ENCODE measurements around the gene PRMT5.

GRCh38 chr14:22926316-22926715, 2.9 kb downstream of the PRMT5 start:
- TF ChIP-seq CTCF (IDR thresholded peaks at IDR 0.05) (no peak), POLR2AphosphoS5 (IDR thresholded peaks at IDR 0.05) (no peak), EP300 (IDR thresholded peaks at IDR 0.05) (no peak), POLR2A (IDR thresholded peaks at IDR 0.05) (no peak)

Measured in upper lobe of left lung (tissue), 4 donors.